Body of pancreas (tissue), 4 donors: ENCODE measurements around the gene PRKG1.

Source experiments
- CTCF ChIP-seq, 7 experiments: fragments of 450-650 bp in 4 of 7; fragments of 200-600 bp in 3 of 7; sonication (generic) in 3 of 7; IDR thresholded peaks; one replicate each; pipeline ENCODE4 v1.5.1; 2016 to 2019; ENCODE audit warnings: antibody characterized with exemption in 7 of 7
- POLR2A ChIP-seq, 3 donors: fragments of 450-650 bp; IDR thresholded peaks; one replicate each; pipeline ENCODE4 v1.6.1; 2016; ENCODE audit warnings: antibody characterized with exemption in 3 of 3, mild to moderate bottlenecking in 2 of 3

GRCh38 chr10:51834548-51834947 is 760.3 kb downstream of the PRKG1 start:
- TF ChIP-seq CTCF (IDR thresholded peaks at IDR 0.05) (no peak), POLR2A (IDR thresholded peaks at IDR 0.05) (no peak)
